ENCODE measurements around the gene LRFN2.

- TF ChIP-seq CTCF (IDR thresholded peaks at IDR 0.05) (no peak), ZFX (IDR thresholded peaks at IDR 0.05; ENCODE audit: borderline replicate concordance) (no peak)
Observed at GRCh38 chr6:40469323-40469722, 117.8 kb downstream of the LRFN2 start.

Measured in 22Rv1 (cell line).